DND-41 (cell line): ENCODE results near the gene ZFP62.

Source experiments
- ATAC-seq: fragments of 200-7000 bp; cut with Tn5 transposase; 3 replicates; pipeline ENCODE4 v1.9.1; 2021; ENCODE audit warnings: low read depth; ENCODE audit not compliant: insufficient read depth
- DNase-seq: peaks from one replicate; pipeline ENCODE4 v3.0.0-alpha.2; 2020
- H2AFZ ChIP-seq: 2 replicates; pipeline ENCODE4 v1.6.0; 2012; ENCODE audit warnings: low read depth, low read length
- H3K27ac ChIP-seq: 2 replicates; pipeline ENCODE4 v1.5.1; 2012; ENCODE audit warnings: low read length, inconsistent platforms
- H3K27me3 ChIP-seq: fragments of 200-600 bp; sonication (generic); 2 replicates; pipeline ENCODE4 v1.6.0; 2012; ENCODE audit warnings: low read length, mild to moderate bottlenecking, inconsistent platforms; ENCODE audit not compliant: insufficient read depth, poor library complexity
- H3K36me3 ChIP-seq: 2 replicates; pipeline ENCODE4 v1.5.1; 2012; ENCODE audit warnings: low read length, inconsistent platforms; ENCODE audit not compliant: insufficient read depth
- H3K4me1 ChIP-seq: 2 replicates; pipeline ENCODE4 v1.5.1; 2012; ENCODE audit warnings: mild to moderate bottlenecking, low read length; ENCODE audit not compliant: insufficient read depth
- H3K4me2 ChIP-seq: 2 replicates; pipeline ENCODE4 v1.6.0; 2012; ENCODE audit warnings: mild to moderate bottlenecking, moderate library complexity, low read length, inconsistent platforms; ENCODE audit not compliant: insufficient read depth
- H3K4me3 ChIP-seq, 2 experiments: fragments of 200-600 bp in 1 of 2; shearing (Covaris generic) in 1 of 2; 2 replicates each; pipeline ENCODE4 v1.5.1; 2012 to 2016; ENCODE audit warnings: inconsistent platforms in 2 of 2, low read length in 2 of 2, mild to moderate bottlenecking in 2 of 2, low read depth in 1 of 2, moderate library complexity in 1 of 2
- H3K79me2 ChIP-seq: 2 replicates; pipeline ENCODE4 v1.6.0; 2012; ENCODE audit warnings: low read length, inconsistent platforms; ENCODE audit not compliant: insufficient read depth
- H3K9ac ChIP-seq: 2 replicates; pipeline ENCODE4 v1.6.0; 2012; ENCODE audit warnings: low read depth, mild to moderate bottlenecking, inconsistent platforms, low read length, moderate library complexity
- H3K9me3 ChIP-seq: 2 replicates; pipeline ENCODE4 v1.5.1; 2012; ENCODE audit warnings: low read length, moderate library complexity, mild to moderate bottlenecking, inconsistent platforms; ENCODE audit not compliant: insufficient read depth, severe bottlenecking
- H4K20me1 ChIP-seq: 2 replicates; pipeline ENCODE4 v1.6.0; 2012; ENCODE audit warnings: low read length; ENCODE audit not compliant: insufficient read depth
- CTCF ChIP-seq: IDR thresholded peaks from 2 replicates; pipeline ENCODE4 v1.5.1; 2012; ENCODE audit warnings: borderline replicate concordance, low read length, moderate library complexity, mild to moderate bottlenecking; ENCODE audit not compliant: poor library complexity, severe bottlenecking; ENCODE audit errors: extremely low read depth
- EZH2 ChIP-seq: IDR thresholded peaks from 3 replicates; pipeline ENCODE4 v1.6.1; 2012; ENCODE audit warnings: borderline replicate concordance, low read depth, mild to moderate bottlenecking, moderate library complexity, low read length, inconsistent platforms; ENCODE audit not compliant: severe bottlenecking

ZFP62 gene

GRCh38 chr5:180909782-180910181, 48.7 kb upstream of the ZFP62 start:
- no peaks in the 10 kb centered on the region for H3K79me2 ChIP-seq
- ATAC-seq (no peak), DNase-seq (no peak)
- no peaks in the 10 kb centered on the region for H4K20me1 ChIP-seq
- no peak overlapping the region for H3K4me2 ChIP-seq
- no peak overlapping the region for H3K27ac ChIP-seq
- no peaks in the 10 kb centered on the region for H3K9me3 ChIP-seq
- no peak overlapping the region for H3K4me3 ChIP-seq
- H3K36me3 ChIP-seq = no peaks in the 10 kb centered on the region
- no peak overlapping the region for H2AFZ ChIP-seq
- TF ChIP-seq CTCF = no peak
- TF ChIP-seq EZH2 = no peak
- no peak overlapping the region for H3K9ac ChIP-seq
- H3K27me3 ChIP-seq = no peaks in the 10 kb centered on the region
- no peaks in the 10 kb centered on the region for H3K4me1 ChIP-seq

- no peak for DNase-seq
- H3K9ac ChIP-seq = no peak overlapping the region
- no peak overlapping the region for H3K4me3 ChIP-seq
- no peaks in the 10 kb centered on the region for H3K27me3 ChIP-seq
- H3K79me2 ChIP-seq = no peaks in the 10 kb centered on the region
- no peaks in the 10 kb centered on the region for H3K9me3 ChIP-seq
- H3K27ac ChIP-seq = no peak overlapping the region
- H2AFZ ChIP-seq = no peak overlapping the region
- H3K4me2 ChIP-seq = no peak overlapping the region
- no peaks in the 10 kb centered on the region for H3K4me1 ChIP-seq
- no peak for TF ChIP-seq CTCF
- no peak for TF ChIP-seq EZH2
- H3K36me3 ChIP-seq = no peaks in the 10 kb centered on the region
- no peaks in the 10 kb centered on the region for H4K20me1 ChIP-seq
- ATAC-seq = no peak
Measured at GRCh38 chr5:180908998-180909731, 48.1 kb upstream of the ZFP62 start.

GRCh38 chr5:180908400-180908799, 47.3 kb upstream of the ZFP62 start:
- Histone ChIP-seq H3K9me3 (no peaks in the 10 kb centered on the region), H3K9ac (no peak overlapping the region), H2AFZ (no peak overlapping the region), H3K27me3 (no peaks in the 10 kb centered on the region), H3K36me3 (no peaks in the 10 kb centered on the region), H3K4me3 (no peak overlapping the region), H3K4me1 (no peaks in the 10 kb centered on the region), H3K79me2 (no peaks in the 10 kb centered on the region), H3K4me2 (no peak overlapping the region), H4K20me1 (no peaks in the 10 kb centered on the region), H3K27ac (no peak overlapping the region)
- TF ChIP-seq EZH2 = no peak
- no peak for TF ChIP-seq CTCF
- ATAC-seq = no peak
- DNase-seq = no peak

- H3K9me3 ChIP-seq = no peaks in the 10 kb centered on the region
- no peak overlapping the region for H3K4me3 ChIP-seq
- no peak for TF ChIP-seq CTCF
- no peak for TF ChIP-seq EZH2
- H3K27me3 ChIP-seq = no peaks in the 10 kb centered on the region
- no peak overlapping the region for H3K9ac ChIP-seq
- H3K36me3 ChIP-seq = no peaks in the 10 kb centered on the region
- H3K79me2 ChIP-seq = no peaks in the 10 kb centered on the region
- H3K4me2 ChIP-seq = no peak overlapping the region
- H2AFZ ChIP-seq = no peak overlapping the region
- H3K4me1 ChIP-seq = no peaks in the 10 kb centered on the region
- DNase-seq = no peak
- H3K27ac ChIP-seq = no peak overlapping the region
- no peaks in the 10 kb centered on the region for H4K20me1 ChIP-seq
- no peak for ATAC-seq
Measured at GRCh38 chr5:180901319-180902009, 40.4 kb upstream of the ZFP62 start.
